ENCODE measurements around the gene MAGI2.

MAGI2 gene

GRCh38 chr7:79376299-79377025, 77.0 kb downstream of the MAGI2 start:
- in situ Hi-C loops (cut with MboI; ENCODE audit: low sequenced_read_pairs, unreplicated experiment), result no loop called here
- no peak for DNase-seq (ENCODE audit: low spot score)
- TF ChIP-seq, protein P1, sequence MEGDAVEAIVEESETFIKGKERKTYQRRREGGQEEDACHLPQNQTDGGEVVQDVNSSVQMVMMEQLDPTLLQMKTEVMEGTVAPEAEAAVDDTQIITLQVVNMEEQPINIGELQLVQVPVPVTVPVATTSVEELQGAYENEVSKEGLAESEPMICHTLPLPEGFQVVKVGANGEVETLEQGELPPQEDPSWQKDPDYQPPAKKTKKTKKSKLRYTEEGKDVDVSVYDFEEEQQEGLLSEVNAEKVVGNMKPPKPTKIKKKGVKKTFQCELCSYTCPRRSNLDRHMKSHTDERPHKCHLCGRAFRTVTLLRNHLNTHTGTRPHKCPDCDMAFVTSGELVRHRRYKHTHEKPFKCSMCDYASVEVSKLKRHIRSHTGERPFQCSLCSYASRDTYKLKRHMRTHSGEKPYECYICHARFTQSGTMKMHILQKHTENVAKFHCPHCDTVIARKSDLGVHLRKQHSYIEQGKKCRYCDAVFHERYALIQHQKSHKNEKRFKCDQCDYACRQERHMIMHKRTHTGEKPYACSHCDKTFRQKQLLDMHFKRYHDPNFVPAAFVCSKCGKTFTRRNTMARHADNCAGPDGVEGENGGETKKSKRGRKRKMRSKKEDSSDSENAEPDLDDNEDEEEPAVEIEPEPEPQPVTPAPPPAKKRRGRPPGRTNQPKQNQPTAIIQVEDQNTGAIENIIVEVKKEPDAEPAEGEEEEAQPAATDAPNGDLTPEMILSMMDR (IDR thresholded peaks at IDR 0.05; ENCODE audit: borderline replicate concordance, control extremely low read depth, extremely low read depth, insufficient read depth, missing control alignments), result no peak

DNA sequence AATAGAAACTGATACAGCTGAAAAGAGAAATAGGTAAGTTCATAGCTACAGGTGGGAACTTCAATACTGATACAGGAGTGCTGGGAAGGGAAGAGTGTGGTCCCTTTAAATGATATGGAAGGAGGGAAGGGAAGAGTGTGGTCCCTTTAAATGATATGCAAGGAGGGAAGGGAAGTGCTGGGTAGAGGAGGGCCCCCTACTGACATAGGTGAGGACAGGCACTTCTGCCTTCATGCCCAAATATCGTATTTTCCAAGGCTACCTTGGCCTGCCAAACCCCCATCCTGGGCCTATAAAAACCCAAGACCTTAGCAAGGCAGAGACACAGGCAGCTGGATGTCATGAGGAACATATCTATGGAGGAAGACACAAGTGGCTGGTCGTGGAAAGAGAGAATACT, 92.3 kb downstream of the MAGI2 start:
- TF ChIP-seq, protein P1 (IDR thresholded peaks at IDR 0.05; ENCODE audit: borderline replicate concordance, control extremely low read depth, extremely low read depth, insufficient read depth, missing control alignments), result no peak
- in situ Hi-C loops (cut with MboI; ENCODE audit: low sequenced_read_pairs, unreplicated experiment), result no loop called here

GRCh38 chr7:79359827-79360226, 93.6 kb downstream of the MAGI2 start:
- no peak for DNase-seq (ENCODE audit: low spot score)
- in situ Hi-C loops (cut with MboI; ENCODE audit: low sequenced_read_pairs, unreplicated experiment), result no loop called here
- TF ChIP-seq, protein P1 (IDR thresholded peaks at IDR 0.05; ENCODE audit: borderline replicate concordance, control extremely low read depth, extremely low read depth, insufficient read depth, missing control alignments), result no peak

More for the DNA sequence above, 92.3 kb downstream of the MAGI2 start:
- no peak for DNase-seq (ENCODE audit: low spot score)

DNA sequence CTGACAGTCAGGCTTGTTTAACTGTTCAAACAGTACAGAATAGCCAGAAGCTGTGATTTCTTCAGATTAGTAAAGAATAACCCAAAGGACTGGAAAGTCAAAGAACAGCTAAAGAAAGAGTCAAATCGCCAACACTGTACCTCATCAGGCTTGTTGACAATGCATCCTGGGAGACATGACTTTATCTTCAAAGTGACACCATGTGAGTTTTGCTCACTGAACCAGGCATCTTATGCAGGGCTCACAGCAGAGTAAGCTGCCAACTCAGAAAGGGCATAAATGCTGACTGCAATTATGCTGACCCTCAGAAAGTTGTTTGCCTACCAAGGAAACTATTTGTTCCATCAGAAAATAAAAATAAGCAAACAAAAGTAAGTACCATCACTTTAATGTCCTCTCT, 96.4 kb downstream of the MAGI2 start:
- TF ChIP-seq, protein P1 (IDR thresholded peaks at IDR 0.05; ENCODE audit: borderline replicate concordance, control extremely low read depth, extremely low read depth, insufficient read depth, missing control alignments), result no peak
- in situ Hi-C loops (cut with MboI; ENCODE audit: low sequenced_read_pairs, unreplicated experiment), result no loop called here
- DNase-seq (ENCODE audit: low spot score), result no peak

GRCh38 chr7:79353720-79354468, 99.6 kb downstream of the MAGI2 start:
- TF ChIP-seq, protein P1 (IDR thresholded peaks at IDR 0.05; ENCODE audit: borderline replicate concordance, control extremely low read depth, extremely low read depth, insufficient read depth, missing control alignments), result no peak
- in situ Hi-C loops (cut with MboI; ENCODE audit: low sequenced_read_pairs, unreplicated experiment), result no loop called here
- DNase-seq (ENCODE audit: low spot score), result no peak

- no peak for DNase-seq (ENCODE audit: low spot score)
- TF ChIP-seq, protein P1 (IDR thresholded peaks at IDR 0.05; ENCODE audit: borderline replicate concordance, control extremely low read depth, extremely low read depth, insufficient read depth, missing control alignments), result no peak
- in situ Hi-C loops (cut with MboI; ENCODE audit: low sequenced_read_pairs, unreplicated experiment), result no loop called here
Observed at GRCh38 chr7:79352323-79352722, 101.1 kb downstream of the MAGI2 start.

All from GM13976 (cell line).